ENCODE results near the gene OXA1L. TPM values are rescaled to one million over a fixed set of nuclear protein-coding genes. Genes with fewer than 3 reads are reported as not detected.
"Not testable (repeated sequence)": the region's sequence is repeated elsewhere in the genome, so short reads cannot be mapped to it uniquely, and the experiment has no call there.

Gene OXA1L
- total and polyA plus RNA-seq, 2 of the 13 experiments (the other 11 are each of a cell fraction or from before 2014, with no cell fraction given), result 230 to 589 TPM

GRCh38 chr14:22724847-22725246 is 41.6 kb upstream of the OXA1L start:
- CTCF ChIA-PET (ENCODE audit: low intra/inter-chr PET ratio, low total read pairs), result not testable (repeated sequence)

GRCh38 chr14:22725374-22725773 is 41.1 kb upstream of the OXA1L start:
- FAIRE-seq; DNase-seq (ENCODE audit: low spot score); H3K4me3 ChIP-seq (replicated peaks in 1 of 3; ENCODE audit: insufficient read depth in 1 of 3, low read depth in 2 of 3, low read length in 3 of 3); in situ Hi-C loops (cut with HindIII; ENCODE audit: extremely low pct_ligation_motif_present, low pct_unique_long_range_greater_than_20kb); CTCF ChIA-PET (ENCODE audit: low intra/inter-chr PET ratio, low total read pairs); H3K27ac ChIP-seq (ENCODE audit: extremely low read length, insufficient read depth, low read length); ATAC-seq; POLR2A ChIA-PET; H3K9me3 ChIP-seq (ENCODE audit: low read length); BruUV-seq (replicated peaks); H3K4me1 ChIP-seq (ENCODE audit: insufficient read depth, low read length); H3K79me2 ChIP-seq (ENCODE audit: insufficient read depth, low read length); H3K36me3 ChIP-seq (replicated peaks in 1 of 2; ENCODE audit: control insufficient read depth in 1 of 2, insufficient read depth in 2 of 2, low read length in 2 of 2); H3K9ac ChIP-seq (ENCODE audit: insufficient read depth, low read depth, low read length); H2AFZ ChIP-seq (ENCODE audit: low read length); intact Hi-C loops (cut with micrococcal nuclease; ENCODE audit: unreplicated experiment); H4K20me1 ChIP-seq (ENCODE audit: insufficient read depth, low read length); H3K4me2 ChIP-seq (ENCODE audit: low read depth, low read length): not testable (repeated sequence)
- WGBS (ENCODE audit: low lambda C conversion rate), result 5% methylated on average over 3 of the region's 3 CpGs
- H3K27me3 ChIP-seq (ENCODE audit: control insufficient read depth in 1 of 2, insufficient read depth in 2 of 2, low read length in 2 of 2), result peaks cover 0 to 37% of the 10 kb centered on the region in 2 experiments; a peak in 4 of 5 replicates

More at GRCh38 chr14:22724847-22725246, 41.6 kb upstream of the OXA1L start:
- DNase-seq (ENCODE audit: low spot score); H3K4me2 ChIP-seq (ENCODE audit: low read depth, low read length); H3K4me1 ChIP-seq (ENCODE audit: insufficient read depth, low read length); H3K36me3 ChIP-seq (replicated peaks in 1 of 2; ENCODE audit: control insufficient read depth in 1 of 2, insufficient read depth in 2 of 2, low read length in 2 of 2); in situ Hi-C loops (cut with HindIII; ENCODE audit: extremely low pct_ligation_motif_present, low pct_unique_long_range_greater_than_20kb); H4K20me1 ChIP-seq (ENCODE audit: insufficient read depth, low read length); H3K27ac ChIP-seq (ENCODE audit: extremely low read length, insufficient read depth, low read length); ATAC-seq; H3K79me2 ChIP-seq (ENCODE audit: insufficient read depth, low read length); BruUV-seq (replicated peaks); H3K4me3 ChIP-seq (replicated peaks in 1 of 3; ENCODE audit: insufficient read depth in 1 of 3, low read depth in 2 of 3, low read length in 3 of 3); H2AFZ ChIP-seq (ENCODE audit: low read length); H3K9ac ChIP-seq (ENCODE audit: insufficient read depth, low read depth, low read length); FAIRE-seq; intact Hi-C loops (cut with micrococcal nuclease; ENCODE audit: unreplicated experiment); H3K9me3 ChIP-seq (ENCODE audit: low read length): not testable (repeated sequence)
- POLR2A ChIA-PET, result interaction anchor here (1.8 kb wide), 1 partner anchor 41 kb away, joined by 5 read pairs; the partner anchor contains the start of gene OXA1L
- WGBS (ENCODE audit: low lambda C conversion rate), result 39% methylated on average over 8 of the region's 8 CpGs
- peaks cover 0 to 34% of the 10 kb centered on the region in 2 experiments; a peak in 4 of 5 replicates for H3K27me3 ChIP-seq (ENCODE audit: control insufficient read depth in 1 of 2, insufficient read depth in 2 of 2, low read length in 2 of 2)

GRCh38 chr14:22726012-22726411 is 40.5 kb upstream of the OXA1L start:
- peak; percentile 42 for ATAC-seq
- intact Hi-C loops (cut with micrococcal nuclease; ENCODE audit: unreplicated experiment), result no loop called here

GRCh38 chr14:22732062-22732461 is 34.4 kb upstream of the OXA1L start:
- ATAC-seq; H3K9me3 ChIP-seq (ENCODE audit: low read length); H3K4me1 ChIP-seq (ENCODE audit: insufficient read depth, low read length); H3K4me2 ChIP-seq (ENCODE audit: low read depth, low read length); H2AFZ ChIP-seq (ENCODE audit: low read length); CTCF ChIA-PET (ENCODE audit: low intra/inter-chr PET ratio, low total read pairs); in situ Hi-C loops (cut with HindIII; ENCODE audit: extremely low pct_ligation_motif_present, low pct_unique_long_range_greater_than_20kb); FAIRE-seq; H3K9ac ChIP-seq (ENCODE audit: insufficient read depth, low read depth, low read length); intact Hi-C loops (cut with micrococcal nuclease; ENCODE audit: unreplicated experiment); H4K20me1 ChIP-seq (ENCODE audit: insufficient read depth, low read length); H3K4me3 ChIP-seq (replicated peaks in 1 of 3; ENCODE audit: insufficient read depth in 1 of 3, low read depth in 2 of 3, low read length in 3 of 3); BruUV-seq (replicated peaks); H3K36me3 ChIP-seq (replicated peaks in 1 of 2; ENCODE audit: control insufficient read depth in 1 of 2, insufficient read depth in 2 of 2, low read length in 2 of 2); H3K79me2 ChIP-seq (ENCODE audit: insufficient read depth, low read length); DNase-seq (ENCODE audit: low spot score); H3K27ac ChIP-seq (ENCODE audit: extremely low read length, insufficient read depth, low read length): not testable (repeated sequence)
- POLR2A ChIA-PET, result interaction anchor here (1.5 kb wide), 1 partner anchor 34 kb away, joined by 5 read pairs; the partner anchor contains the start of gene OXA1L
- WGBS (ENCODE audit: low lambda C conversion rate), result 59% methylated on average over 5 of the region's 5 CpGs
- H3K27me3 ChIP-seq (ENCODE audit: control insufficient read depth in 1 of 2, insufficient read depth in 2 of 2, low read length in 2 of 2), result peaks cover 4 to 26% of the 10 kb centered on the region in 2 experiments; a peak in 4 of 5 replicates

More at GRCh38 chr14:22726012-22726411, 40.5 kb upstream of the OXA1L start:
- BruUV-seq (replicated peaks), result no TSS peak
- TF ChIP-seq ZNF225 (CRISPR knock-in tag; IDR thresholded peaks at IDR 0.05) (peak; percentile 59; the same call in 1 of the 2 replicates), ZNF556 (CRISPR knock-in tag; IDR thresholded peaks at IDR 0.05; ENCODE audit: borderline replicate concordance) (no peak)
- ChIA-PET POLR2A (interaction anchor here (0.6 kb wide), 1 partner anchor 40 kb away, joined by 3 read pairs; the partner anchor contains the start of gene OXA1L), CTCF (ENCODE audit: low intra/inter-chr PET ratio, low total read pairs) (no interaction called here)
- WGBS (ENCODE audit: low lambda C conversion rate), result 8% methylated on average over 1 of the region's 1 CpG
- H4K20me1 ChIP-seq (ENCODE audit: insufficient read depth, low read length), result no peaks in the 10 kb centered on the region
- H3K9me3 ChIP-seq (ENCODE audit: low read length), result peaks cover 6% of the 10 kb centered on the region; the same call in 1 of the 2 replicates
- no peak overlapping the region for H2AFZ ChIP-seq (ENCODE audit: low read length)
- DNase-seq (ENCODE audit: low spot score) (no peak), FAIRE-seq (no peak)
- no peak overlapping the region for H3K9ac ChIP-seq (ENCODE audit: insufficient read depth, low read depth, low read length)
- no peak overlapping the region for H3K27ac ChIP-seq (ENCODE audit: extremely low read length, insufficient read depth, low read length)
- no peaks in the 10 kb centered on the region for H3K79me2 ChIP-seq (ENCODE audit: insufficient read depth, low read length)
- H3K4me3 ChIP-seq (replicated peaks in 1 of 3; ENCODE audit: insufficient read depth in 1 of 3, low read depth in 2 of 3, low read length in 3 of 3), result no peak overlapping the region
- H3K27me3 ChIP-seq (ENCODE audit: control insufficient read depth in 1 of 2, insufficient read depth in 2 of 2, low read length in 2 of 2), result peaks cover 0 to 43% of the 10 kb centered on the region in 2 experiments
- no peaks in the 10 kb centered on the region for H3K36me3 ChIP-seq (replicated peaks in 1 of 2; ENCODE audit: control insufficient read depth in 1 of 2, insufficient read depth in 2 of 2, low read length in 2 of 2)
- in situ Hi-C loops (cut with HindIII; ENCODE audit: extremely low pct_ligation_motif_present, low pct_unique_long_range_greater_than_20kb), result no loop called here
- no peak overlapping the region for H3K4me2 ChIP-seq (ENCODE audit: low read depth, low read length)
- H3K4me1 ChIP-seq (ENCODE audit: insufficient read depth, low read length), result no peaks in the 10 kb centered on the region

All from HepG2 (cell line).